Peyer's patch (tissue), 4 donors: ENCODE results near the gene TATDN2. TPM values are rescaled to one million over a fixed set of nuclear protein-coding genes. Genes with fewer than 3 reads are reported as not detected.

ENCODE experiments used
- DNase-seq, 3 donors: peaks; one replicate each; pipeline ENCODE4 v3.0.0-alpha.2; 2017 to 2019
- H3K27ac ChIP-seq, 4 donors: fragments of 200-600 bp; sonication (generic); one replicate each; pipeline ENCODE4 v1.5.1; 2016 to 2019
- H3K27me3 ChIP-seq, 2 donors: fragments of 200-600 bp; sonication (generic); one replicate each; pipeline ENCODE4 v1.5.1; 2019
- H3K36me3 ChIP-seq, 3 donors: fragments of 200-600 bp; sonication (generic); one replicate each; pipeline ENCODE4 v1.5.1; 2016 to 2019
- H3K4me1 ChIP-seq, 4 donors: fragments of 200-600 bp; sonication (generic); one replicate each; pipeline ENCODE4 v1.5.1; 2016 to 2019
- H3K4me3 ChIP-seq, 4 donors: fragments of 200-600 bp; sonication (generic); 1 replicate in 3 of 4; 2 replicates in 1 of 4; pipeline ENCODE4 v1.5.1; 2016 to 2019; ENCODE audit warnings: mild to moderate bottlenecking in 1 of 4
- H3K9me3 ChIP-seq, 4 donors: fragments of 200-600 bp; sonication (generic); one replicate each; pipeline ENCODE4 v1.5.1; 2016 to 2019; ENCODE audit warnings: mild to moderate bottlenecking in 1 of 4
- CTCF ChIP-seq, 6 experiments: fragments of 450-650 bp in 4 of 6; fragments of 200-600 bp in 2 of 6; sonication (generic) in 1 of 6; IDR thresholded peaks; one replicate each; pipeline ENCODE4 v1.5.1; 2017 to 2019; ENCODE audit warnings: antibody characterized with exemption in 6 of 6, mild to moderate bottlenecking in 3 of 6, moderate library complexity in 1 of 6
- POLR2A ChIP-seq, 2 donors: fragments of 450-650 bp; IDR thresholded peaks; one replicate each; pipeline ENCODE4 v1.5.1; 2017; ENCODE audit warnings: antibody characterized with exemption in 2 of 2, mild to moderate bottlenecking in 2 of 2, moderate library complexity in 2 of 2
- total RNA-seq, 4 donors: library from RNA; depleted of rRNA; stranded (reverse); fragments of >200 nt; gene quantifications; one replicate each; pipeline ENCODE4 v1.1.0, GENCODE V29; 2016

Gene TATDN2
- total RNA-seq, 4 donors from 2014 or later, result 30.3 to 52.8 (median 36.9) TPM

- H3K4me3 ChIP-seq, result no peak overlapping the region
- TF ChIP-seq CTCF (IDR thresholded peaks at IDR 0.05), result no peak
- TF ChIP-seq POLR2A (IDR thresholded peaks at IDR 0.05), result no peak
- peaks cover 0 to 70% (median 0%) of the 10 kb centered on the region in 3 donors for H3K36me3 ChIP-seq
- no peak for DNase-seq
- no peaks in the 10 kb centered on the region for H3K9me3 ChIP-seq
- H3K27me3 ChIP-seq, result no peaks in the 10 kb centered on the region
- no peak overlapping the region for H3K27ac ChIP-seq
- H3K4me1 ChIP-seq, result peaks cover 0 to 18% (median 4%) of the 10 kb centered on the region in 4 donors
Measured at GRCh38 chr3:10274601-10275000, 26.3 kb downstream of the TATDN2 start.

DNA sequence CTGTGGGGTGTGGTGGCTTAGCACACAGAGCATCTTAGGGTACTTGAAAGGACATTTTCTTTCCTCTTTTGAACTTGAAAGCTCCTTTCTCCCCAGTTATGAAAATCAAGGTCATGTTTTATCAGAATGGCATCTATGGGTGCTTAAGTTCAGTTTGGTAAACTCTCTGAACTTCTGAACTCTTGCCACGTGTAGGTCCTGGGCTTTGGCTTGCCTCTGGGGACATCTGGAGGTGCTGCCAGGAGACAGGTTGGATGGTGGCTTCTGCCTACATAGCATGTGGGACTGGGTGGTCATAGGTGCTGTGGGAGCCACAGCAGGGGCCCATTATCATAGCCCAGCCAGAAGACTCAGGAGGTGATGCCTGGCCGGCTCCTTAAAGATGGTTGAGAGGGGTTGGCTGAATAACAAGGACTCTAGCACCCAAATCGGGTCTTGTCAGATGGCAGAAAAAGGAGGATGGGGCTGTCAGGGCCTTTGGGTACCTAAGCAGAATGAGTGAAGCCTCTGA is 28.9 kb downstream of the TATDN2 start:
- Histone ChIP-seq H3K4me1 (peaks cover 0 to 18% (median 4%) of the 10 kb centered on the region in 4 donors), H3K27ac (no peak overlapping the region), H3K27me3 (no peaks in the 10 kb centered on the region), H3K36me3 (peaks cover 0 to 69% (median 0%) of the 10 kb centered on the region in 3 donors), H3K9me3 (no peaks in the 10 kb centered on the region), H3K4me3 (no peak overlapping the region)
- no peak for TF ChIP-seq CTCF (IDR thresholded peaks at IDR 0.05)
- no peak for TF ChIP-seq POLR2A (IDR thresholded peaks at IDR 0.05)
- peak in 1 of 3 donors; percentile 23 for DNase-seq

GRCh38 chr3:10278501-10278900 is 30.2 kb downstream of the TATDN2 start:
- H3K27me3 ChIP-seq, result no peaks in the 10 kb centered on the region
- no peak overlapping the region for H3K27ac ChIP-seq
- H3K36me3 ChIP-seq, result peaks cover 0 to 74% (median 0%) of the 10 kb centered on the region in 3 donors
- H3K9me3 ChIP-seq, result no peaks in the 10 kb centered on the region
- peaks cover 0 to 11% (median 3%) of the 10 kb centered on the region in 4 donors for H3K4me1 ChIP-seq
- H3K4me3 ChIP-seq, result no peak overlapping the region
- no peak for DNase-seq
- TF ChIP-seq POLR2A (IDR thresholded peaks at IDR 0.05) (no peak), CTCF (IDR thresholded peaks at IDR 0.05) (no peak)

DNA sequence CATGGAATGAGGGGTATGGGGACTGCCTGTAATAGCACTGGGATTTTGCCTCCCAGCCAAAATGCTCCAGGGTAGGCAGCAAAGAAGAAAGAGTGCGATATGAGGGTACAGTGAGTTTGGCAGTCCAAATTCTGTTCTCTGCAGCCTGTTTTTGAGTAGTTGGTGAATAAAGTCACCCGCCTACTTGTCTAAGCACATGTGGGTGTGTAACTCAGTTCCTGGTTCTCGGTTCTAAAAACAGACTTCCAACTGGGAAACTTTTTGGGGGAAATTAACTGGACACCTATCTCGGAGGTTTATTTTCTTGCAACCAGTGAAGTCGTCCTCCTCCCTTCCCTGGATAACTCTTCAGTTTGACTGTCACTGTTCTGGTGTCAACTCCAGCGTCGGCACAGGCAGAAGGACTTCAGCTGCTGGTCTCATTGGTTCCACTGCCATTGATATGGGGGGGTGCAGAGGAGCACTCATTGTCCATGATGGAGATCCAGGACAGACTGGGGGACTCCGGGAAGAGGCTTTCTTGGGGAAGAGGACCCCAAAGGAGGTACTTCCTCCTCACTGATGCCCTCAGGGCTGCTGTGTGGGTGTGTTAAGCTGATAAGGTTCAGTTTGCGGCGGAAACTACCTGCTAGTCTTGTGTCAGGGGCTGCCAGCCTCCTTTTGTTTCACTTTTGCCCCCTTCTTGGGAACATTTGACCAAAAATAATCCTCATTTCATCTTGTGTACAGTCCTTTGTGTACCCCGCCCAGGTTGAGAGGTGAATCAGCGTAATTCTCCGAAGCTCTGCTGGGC is 31.3 kb downstream of the TATDN2 start:
- peaks cover 0 to under 1% (median 0%) of the 10 kb centered on the region in 4 donors for H3K4me1 ChIP-seq
- no peak for TF ChIP-seq POLR2A (IDR thresholded peaks at IDR 0.05)
- no peak for TF ChIP-seq CTCF (IDR thresholded peaks at IDR 0.05)
- H3K4me3 ChIP-seq, result no peak overlapping the region
- peaks cover 0 to 76% (median 0%) of the 10 kb centered on the region in 3 donors for H3K36me3 ChIP-seq
- no peaks in the 10 kb centered on the region for H3K27me3 ChIP-seq
- peak in 1 of 3 donors; percentile 32 for DNase-seq
- no peak overlapping the region for H3K27ac ChIP-seq
- no peaks in the 10 kb centered on the region for H3K9me3 ChIP-seq

DNA sequence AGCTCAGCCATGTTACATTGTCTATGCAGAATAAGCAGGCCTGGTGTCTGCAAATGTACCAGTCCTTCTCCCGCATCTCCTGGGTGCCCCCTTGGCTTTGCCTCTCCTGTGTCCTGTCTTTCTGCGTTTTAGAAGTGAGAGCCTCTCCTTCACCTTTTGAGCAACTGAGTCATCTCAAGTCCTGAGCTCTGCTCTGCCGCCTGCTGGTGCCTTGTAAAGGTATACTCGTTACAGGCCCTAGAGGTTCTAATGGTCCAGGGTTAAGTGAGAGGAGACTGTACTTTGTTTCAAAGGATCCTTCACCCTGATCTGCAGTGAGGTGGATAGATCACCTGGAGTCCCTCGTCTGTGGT is 31.9 kb downstream of the TATDN2 start:
- no peak overlapping the region for H3K4me3 ChIP-seq
- no peak overlapping the region for H3K27ac ChIP-seq
- no peaks in the 10 kb centered on the region for H3K27me3 ChIP-seq
- H3K4me1 ChIP-seq, result no peaks in the 10 kb centered on the region
- H3K36me3 ChIP-seq, result peaks cover 0 to 76% (median 0%) of the 10 kb centered on the region in 3 donors
- peak in 1 of 3 donors; percentile 42 for DNase-seq
- H3K9me3 ChIP-seq, result no peaks in the 10 kb centered on the region
- peak in 1 of 6 experiments; percentile 14 for TF ChIP-seq CTCF (IDR thresholded peaks at IDR 0.05)
- TF ChIP-seq POLR2A (IDR thresholded peaks at IDR 0.05), result no peak
